Measurements from ENCODE around the gene MYPOP. TPM values are rescaled to one million over a fixed set of nuclear protein-coding genes. Genes with fewer than 3 reads are reported as not detected.

Gene MYPOP
- total and polyA plus RNA-seq, 9 of the 15 experiments (the other 6 are each of a cell fraction or from before 2014, with no cell fraction given), result 0.32 to 7.6 (median 1.6) TPM

GRCh38 chr19:45913874-45914830 lies 11.7 kb upstream of the MYPOP start, which contains the start of gene NANOS2:
Gene NANOS2, minus strand, starts transcription at chr19:45914778. Its CDS starts 85 bp downstream, at chr19:45914693.
- H3K27ac ChIP-seq (ENCODE audit: extremely low read depth, low read depth, low read length), result no peak within 1 kb of the TSS
- peaks cover 11 to 20% of the 10 kb centered on the region in 2 experiments; a peak in 3 of 5 replicates for H3K27me3 ChIP-seq (ENCODE audit: control insufficient read depth in 2 of 2, insufficient read depth in 2 of 2, low read length in 2 of 2)
- peak within 1 kb of the TSS; percentile 16; the same call in 1 of the 2 replicates for H2AFZ ChIP-seq (ENCODE audit: low read depth, low read length)
- no TSS peak for BruUV-seq (replicated peaks)
- in situ Hi-C loops (cut with MboI), result loop anchor here (10.0 kb wide), 1 partner anchor 351 kb away; no protein-coding TSS in a partner anchor
- peaks cover 0 to 9% of the 10 kb centered on the region in 2 experiments; a peak in 2 of 5 replicates for H3K4me1 ChIP-seq (replicated peaks in 1 of 2; ENCODE audit: control insufficient read depth in 2 of 2, insufficient read depth in 2 of 2, low read length in 2 of 2)
- no peaks in the 10 kb centered on the region for H4K20me1 ChIP-seq (replicated peaks; ENCODE audit: control insufficient read depth, insufficient read depth, low read length)
- H3K4me2 ChIP-seq (ENCODE audit: insufficient read depth, low read length), result no peak within 1 kb of the TSS
- H3K4me3 ChIP-seq, result no peak within 1 kb of the TSS
- POLR2A ChIA-PET, result interaction anchor here (0.7 kb wide), 1 partner anchor 28 kb away, joined by 3 read pairs; no protein-coding TSS in a partner anchor
- WGBS (ENCODE audit: insufficient coverage, low coverage, missing lambda C conversion rate), result 43% methylated on average over 38 of the region's 44 CpGs
- no peak within 1 kb of the TSS; a peak in 1 of 4 replicates for H3K9ac ChIP-seq (ENCODE audit: insufficient read depth in 1 of 2, low read depth in 2 of 2, low read length in 2 of 2)
- no peaks in the 10 kb centered on the region for H3K36me3 ChIP-seq (ENCODE audit: control insufficient read depth, insufficient read depth, low read length)
- intact Hi-C loops (cut with micrococcal nuclease), result loop anchor here (5.0 kb wide), 1 partner anchor 108 kb away; the partner anchor contains the start of gene PGLYRP1
- DNase-seq (ENCODE audit: extremely low read depth in 1 of 4, low spot score in 3 of 4) (peak; percentile 72 to 82 (median 78)), ATAC-seq (peak; percentile 96), FAIRE-seq (peak; percentile 59)
- CTCF ChIA-PET (ENCODE audit: low intra/inter-chr PET ratio), result interaction anchor here (0.6 to 1.3 kb wide), 2 partner anchors 99 to 103 kb away, joined by 3 read pairs; no protein-coding TSS in a partner anchor
- no peaks in the 10 kb centered on the region for H3K79me2 ChIP-seq (ENCODE audit: control insufficient read depth, insufficient read depth, low read length)
- H3K9me1 ChIP-seq (ENCODE audit: control insufficient read depth, insufficient read depth, low read length), result no peaks in the 10 kb centered on the region
- H3K9me3 ChIP-seq (replicated peaks; ENCODE audit: control insufficient read depth, insufficient read depth, low read depth, low read length), result no peaks in the 10 kb centered on the region
- no peak for TF ChIP-seq ERF (CRISPR knock-in tag; IDR thresholded peaks at IDR 0.05)
- TF ChIP-seq SRSF1 (IDR thresholded peaks at IDR 0.05; ENCODE audit: low read depth, low read length), result no peak
- TF ChIP-seq EGR1 (conservative IDR thresholded peaks at IDR 0.05), result peak; percentile 36; the same call in 1 of the 2 replicates
- TF ChIP-seq ZNF561 (CRISPR knock-in tag; conservative IDR thresholded peaks at IDR 0.05), result no peak
- TF ChIP-seq LCOR (CRISPR knock-in tag; IDR thresholded peaks at IDR 0.05), result no peak
- peak; percentile 62; the same call in 1 of the 2 replicates for TF ChIP-seq ZBTB33 (CRISPR knock-in tag; IDR thresholded peaks at IDR 0.05)
- no peak for TF ChIP-seq FOXP4 (CRISPR knock-in tag; IDR thresholded peaks at IDR 0.05; ENCODE audit: borderline replicate concordance)
- no peak for TF ChIP-seq RBM39 (optimal IDR thresholded peaks at IDR 0.05; ENCODE audit: low read depth, low read length)
- TF ChIP-seq ZBTB8A (IDR thresholded peaks at IDR 0.05; ENCODE audit: partially characterized antibody), result no peak
